H1 (cell line): Measurements from ENCODE around the gene NRXN2. TPM values are rescaled to one million over a fixed set of nuclear protein-coding genes. Genes with fewer than 3 reads are reported as not detected.

Experiments
- CTCF ChIA-PET: fragments of 300-600 bp; sonication (Branson Sonifier 250); formaldehyde crosslinking; loops from one replicate; lab custom pipeline; 2021; ENCODE audit not compliant: partially characterized antibody; lab: Charles Lee
- POLR2A ChIA-PET: fragments of 300-600 bp; sonication (Branson Sonifier 250); formaldehyde crosslinking; loops from one replicate; lab custom pipeline; 2021; ENCODE audit warnings: inconsistent platforms; ENCODE audit not compliant: partially characterized antibody; lab: Charles Lee
- DNase-seq, 2 experiments: peaks; one replicate each; pipeline versions ENCODE4 v3.0.0 to v3.0.0-alpha.2; 2010 to 2022; ENCODE audit warnings: low spot score in 2 of 2, low read depth in 1 of 2, mixed read lengths in 1 of 2
- FAIRE-seq: peaks from 2 replicates; lab custom pipeline; 2011; peaks lifted over from hg19 to GRCh38; lab: Jason Lieb, UNC
- H2AFZ ChIP-seq: 2 replicates; pipeline ENCODE4 v1.8.1; 2012; ENCODE audit warnings: low read length, inconsistent platforms
- H2AK5ac ChIP-seq: 2 replicates; pipeline ENCODE4 v1.6.1; 2013; ENCODE audit warnings: low read depth, low read length
- H2BK120ac ChIP-seq: replicated peaks from 2 replicates; pipeline ENCODE3; 2013; ENCODE audit warnings: low read depth, low read length, inconsistent platforms
- H2BK12ac ChIP-seq: 2 replicates; pipeline ENCODE4 v1.6.1; 2013; ENCODE audit warnings: low read depth, low read length
- H2BK15ac ChIP-seq: 2 replicates; pipeline ENCODE4 v1.6.1; 2013; ENCODE audit warnings: low read length
- H2BK20ac ChIP-seq: 2 replicates; pipeline ENCODE4 v1.6.1; 2013; ENCODE audit warnings: low read length
- H2BK5ac ChIP-seq: 2 replicates; pipeline ENCODE4 v1.6.1; 2013; ENCODE audit warnings: low read depth, low read length
- H3K14ac ChIP-seq: 2 replicates; pipeline ENCODE4 v1.6.1; 2013; ENCODE audit warnings: inconsistent platforms; ENCODE audit not compliant: insufficient read length
- H3K18ac ChIP-seq: 2 replicates; pipeline ENCODE4 v1.6.1; 2013; ENCODE audit warnings: low read length; ENCODE audit errors: extremely low read depth
- H3K23ac ChIP-seq: 2 replicates; pipeline ENCODE4 v1.6.1; 2013; ENCODE audit warnings: inconsistent platforms; ENCODE audit not compliant: insufficient read length
- H3K23me2 ChIP-seq: 2 replicates; pipeline ENCODE4 v1.6.1; 2013; ENCODE audit warnings: low read depth, low read length
- H3K27ac ChIP-seq: 2 replicates; pipeline ENCODE4 v1.6.1; 2011; ENCODE audit warnings: low read depth, low read length, inconsistent platforms
- H3K27me3 ChIP-seq, 4 experiments: replicated peaks in 1 of 4; 1 replicate in 1 of 4; 2 replicates in 3 of 4; pipeline versions ENCODE4 v1.6.1 to v1.8.1; 2011 to 2013; ENCODE audit warnings: low read length in 3 of 4, mild to moderate bottlenecking in 3 of 4, inconsistent platforms in 2 of 4, mixed read lengths in 2 of 4, moderate library complexity in 1 of 4; ENCODE audit not compliant: control insufficient read depth in 3 of 4, insufficient read depth in 3 of 4; ENCODE audit errors: extremely low read depth in 1 of 4
- H3K36me3 ChIP-seq, 4 experiments: 2 replicates each; pipeline versions ENCODE4 v1.6.1 to v1.8.1; 2011 to 2013; ENCODE audit warnings: mild to moderate bottlenecking in 4 of 4, low read length in 3 of 4, moderate library complexity in 2 of 4, control low read depth in 1 of 4, inconsistent platforms in 1 of 4; ENCODE audit not compliant: insufficient read depth in 4 of 4, control insufficient read depth in 2 of 4
- H3K4ac ChIP-seq: replicated peaks from 2 replicates; pipeline ENCODE3; 2013; ENCODE audit warnings: low read length, low read depth, mixed read lengths, inconsistent platforms; ENCODE audit not compliant: insufficient read length
- H3K4me1 ChIP-seq, 4 experiments: replicated peaks in 1 of 4; 1 replicate in 1 of 4; 2 replicates in 3 of 4; pipeline versions ENCODE4 v1.6.1 to v1.8.1; 2011 to 2013; ENCODE audit warnings: low read length in 3 of 4, inconsistent platforms in 2 of 4, mixed read lengths in 1 of 4; ENCODE audit not compliant: insufficient read depth in 4 of 4, control insufficient read depth in 3 of 4
- H3K4me2 ChIP-seq, 2 experiments: 2 replicates each; pipeline versions ENCODE4 v1.6.1 to v1.8.1; 2011 to 2013; ENCODE audit warnings: low read depth in 2 of 2, low read length in 2 of 2, control low read depth in 1 of 2, inconsistent platforms in 1 of 2, mild to moderate bottlenecking in 1 of 2; ENCODE audit not compliant: insufficient read depth in 1 of 2
- H3K4me3 ChIP-seq, 4 experiments: fragments of 200-600, 300-600 bp in 1 of 4; sonication (generic), shearing (Covaris generic), sonication (Bioruptor Twin) in 1 of 4; 2 replicates each; pipeline versions ENCODE4 v1.5.1 to v1.8.1; 2011 to 2016; ENCODE audit warnings: low read length in 4 of 4, low read depth in 3 of 4, control low read depth in 2 of 4, inconsistent platforms in 2 of 4, mild to moderate bottlenecking in 2 of 4, mixed read lengths in 1 of 4, moderate library complexity in 1 of 4; ENCODE audit not compliant: insufficient read depth in 2 of 4; ENCODE audit errors: extremely low read depth in 1 of 4
- H3K56ac ChIP-seq: replicated peaks from 2 replicates; pipeline ENCODE3; 2013; ENCODE audit warnings: low read depth, mild to moderate bottlenecking, mixed read lengths, low read length, inconsistent platforms; ENCODE audit not compliant: insufficient read length
- H3K79me1 ChIP-seq: 2 replicates; pipeline ENCODE4 v1.6.1; 2013; ENCODE audit warnings: low read depth, low read length, control low read depth
- H3K79me2 ChIP-seq, 2 experiments: 2 replicates each; pipeline versions ENCODE4 v1.6.1 to v1.8.1; 2012 to 2013; ENCODE audit warnings: low read length in 2 of 2, mild to moderate bottlenecking in 2 of 2, inconsistent platforms in 1 of 2; ENCODE audit not compliant: insufficient read depth in 2 of 2, control insufficient read depth in 1 of 2
- H3K9ac ChIP-seq, 4 experiments: replicated peaks in 1 of 4; 1 replicate in 1 of 4; 2 replicates in 3 of 4; pipeline versions ENCODE4 v1.6.1 to v1.8.1; 2011 to 2013; ENCODE audit warnings: low read depth in 3 of 4, low read length in 3 of 4, control low read depth in 2 of 4, mild to moderate bottlenecking in 2 of 4, moderate library complexity in 2 of 4, inconsistent platforms in 1 of 4; ENCODE audit errors: extremely low read depth in 1 of 4
- H3K9me3 ChIP-seq, 2 experiments: 2 replicates each; pipeline versions ENCODE4 v1.6.1 to v1.8.1; 2012 to 2013; ENCODE audit warnings: mild to moderate bottlenecking in 2 of 2, moderate library complexity in 2 of 2, control low read depth in 1 of 2, inconsistent platforms in 1 of 2, low read depth in 1 of 2, low read length in 1 of 2, mixed read lengths in 1 of 2; ENCODE audit not compliant: insufficient read depth in 2 of 2
- H4K20me1 ChIP-seq, 2 experiments: replicated peaks in 1 of 2; 2 replicates each; pipeline versions ENCODE3 to v1.8.1; 2011 to 2013; ENCODE audit warnings: inconsistent platforms in 2 of 2, low read length in 2 of 2, mild to moderate bottlenecking in 1 of 2; ENCODE audit not compliant: insufficient read depth in 2 of 2, control insufficient read depth in 1 of 2
- H4K5ac ChIP-seq: 2 replicates; pipeline ENCODE4 v1.6.1; 2013; ENCODE audit warnings: low read length, low read depth, mixed read lengths, inconsistent platforms; ENCODE audit not compliant: insufficient read length
- H4K8ac ChIP-seq: 2 replicates; pipeline ENCODE4 v1.8.0; 2013; ENCODE audit warnings: mild to moderate bottlenecking, moderate library complexity, low read length, inconsistent platforms; ENCODE audit not compliant: insufficient read depth; ENCODE audit errors: extremely low read depth
- H4K91ac ChIP-seq: replicated peaks from 2 replicates; pipeline ENCODE3; 2013; ENCODE audit warnings: low read length, mixed read lengths, inconsistent platforms; ENCODE audit not compliant: insufficient read length
- HDAC2 ChIP-seq, 2 experiments: fragments of 300-600 bp in 1 of 2; sonication (generic) in 1 of 2; IDR thresholded peaks; 2 replicates each; pipeline ENCODE4 v1.6.1; 2011 to 2012; ENCODE audit warnings: low read depth in 2 of 2, low read length in 2 of 2, mild to moderate bottlenecking in 2 of 2, moderate library complexity in 2 of 2, borderline replicate concordance in 1 of 2, inconsistent platforms in 1 of 2
- PHF8 ChIP-seq: fragments of 200-600 bp; sonication (generic); conservative IDR thresholded peaks from 2 replicates; pipeline ENCODE4 v1.7.1; 2012; ENCODE audit warnings: low read depth, mild to moderate bottlenecking, inconsistent platforms, low read length, moderate library complexity
- POU5F1 ChIP-seq: IDR thresholded peaks from 2 replicates; pipeline ENCODE4 v1.6.1; 2011; ENCODE audit warnings: low read depth, mild to moderate bottlenecking, low read length, moderate library complexity
- RXRA ChIP-seq: IDR thresholded peaks from 2 replicates; pipeline ENCODE4 v1.6.1; 2011; ENCODE audit warnings: low read depth, mild to moderate bottlenecking, low read length, moderate library complexity; ENCODE audit not compliant: insufficient read depth
- SRF ChIP-seq: IDR thresholded peaks from 2 replicates; pipeline ENCODE4 v1.6.1; 2011; ENCODE audit warnings: mild to moderate bottlenecking, low read depth, low read length, moderate library complexity
- ZNF274 ChIP-seq: IDR thresholded peaks from 2 replicates; pipeline ENCODE4 v1.7.0; 2012; ENCODE audit warnings: low read length, borderline replicate concordance; ENCODE audit errors: extremely low read depth
- WGBS, 2 experiments: shearing (Covaris generic) in 1 of 2; methylation state at CpG; one replicate each; pipeline versions ENCODE4 v1.1.6 to v1.1.7; 2013 to 2015; ENCODE audit warnings: low lambda C conversion rate in 2 of 2, mixed read lengths in 2 of 2, inconsistent platforms in 1 of 2, low coverage in 1 of 2, missing lambda C conversion rate in 1 of 2; ENCODE audit not compliant: insufficient replicate concordance in 2 of 2, insufficient coverage in 1 of 2, insufficient read length in 1 of 2; ENCODE audit errors: extremely low coverage in 1 of 2, missing lambda C conversion rate in 1 of 2; 5-methylcytosine and 5-hydroxymethylcytosine counted together
- polyA plus RNA-seq, 7 experiments: library from polyadenylated mRNA; depleted of rRNA in 3 of 7; stranded (reverse) in 5 of 7; unstranded in 2 of 7; fragments of >200 nt in 5 of 7; fragments of 200-250 nt in 2 of 7; gene quantifications; 1 replicate in 5 of 7; 2 replicates in 1 of 7; 4 replicates in 1 of 7; pipeline versions ENCODE4 v1.2.1 to v1.2.3, GENCODE V29; 2011 to 2013; ENCODE audit warnings: missing spikeins in 2 of 7, mixed read lengths in 2 of 7
- total RNA-seq: library from RNA; stranded (reverse); fragmentation: NEBNext Ultra II Directional; extraction: Animal tissue kit (Norgen Biotek cat#: 25700); gene quantifications from 2 replicates; pipeline ENCODE4 v1.2.1, GENCODE V29; 2021
- TF ChIP-seq, protein P1 (sequence below): IDR thresholded peaks from 2 replicates; pipeline ENCODE4 v1.6.1; 2012; ENCODE audit warnings: low read length, inconsistent platforms

The NRXN2 gene
- total and polyA plus RNA-seq, 2 of the 8 experiments (the other 6 are each of a cell fraction or from before 2014, with no cell fraction given): 1.3 to 11.5 TPM

DNA sequence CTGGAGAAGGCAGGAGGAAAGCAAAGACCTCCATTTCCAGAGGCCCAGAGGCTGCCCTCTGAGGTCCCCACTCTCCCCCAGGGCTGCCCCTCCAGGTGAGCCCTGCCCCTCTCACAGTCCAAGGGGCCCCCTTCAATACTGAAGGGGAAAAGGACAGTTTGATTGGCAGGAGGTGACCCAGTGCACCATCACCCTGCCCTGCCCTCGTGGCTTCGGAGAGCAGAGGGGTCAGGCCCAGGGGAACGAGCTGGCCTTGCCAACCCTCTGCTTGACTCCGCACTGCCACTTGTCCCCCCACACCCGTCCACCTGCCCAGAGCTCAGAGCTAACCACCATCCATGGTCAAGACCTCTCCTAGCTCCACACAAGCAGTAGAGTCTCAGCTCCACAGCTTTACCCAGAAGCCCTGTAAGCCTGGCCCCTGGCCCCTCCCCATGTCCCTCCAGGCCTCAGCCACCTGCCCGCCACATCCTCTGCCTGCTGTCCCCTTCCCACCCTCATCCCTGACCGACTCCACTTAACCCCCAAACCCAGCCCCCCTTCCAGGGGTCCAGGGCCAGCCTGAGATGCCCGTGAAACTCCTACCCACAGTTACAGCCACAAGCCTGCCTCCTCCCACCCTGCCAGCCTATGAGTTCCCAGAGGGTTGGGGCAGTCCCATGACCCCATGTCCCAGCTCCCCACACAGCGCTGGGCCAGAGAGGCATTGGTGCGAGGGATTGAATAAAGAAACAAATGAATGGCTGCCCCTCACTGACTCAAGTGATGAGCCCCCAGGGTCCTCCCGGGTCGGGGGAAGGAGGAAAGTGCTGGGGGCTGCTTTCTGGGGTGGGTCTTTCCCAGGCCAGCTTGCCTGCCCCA, 121.2 kb downstream of the NRXN2 start:
- Histone ChIP-seq H3K23me2 (no peaks in the 10 kb centered on the region), H3K4me1 (no peaks in the 10 kb centered on the region; a peak in 1 of 7 replicates), H3K27ac (no peak overlapping the region), H4K5ac (no peak overlapping the region), H4K91ac (no peak overlapping the region), H2BK15ac (no peak overlapping the region), H3K56ac (no peak overlapping the region), H4K8ac (peak overlapping the region; percentile 18), H3K4me2 (no peak overlapping the region), H3K9ac (no peak overlapping the region), H3K79me2 (no peaks in the 10 kb centered on the region), H3K9me3 (no peaks in the 10 kb centered on the region), H3K14ac (no peak overlapping the region), H3K4me3 (no peak overlapping the region), H2BK5ac (no peak overlapping the region), H3K23ac (no peak overlapping the region), H2BK20ac (no peak overlapping the region)
- DNase-seq (no peak), FAIRE-seq (no peak)
- ChIA-PET POLR2A (no interaction called here), CTCF (interaction anchor here (0.9 to 2.1 kb wide), 5 partner anchors 30 to 153 kb away, joined by 3 to 14 read pairs (median 3); no protein-coding TSS in a partner anchor)
- WGBS, 2 experiments: 80% methylated on average over 11 of the region's 12 CpGs; no CpG with 5 or more reads in 1 of the 2 experiments
- TF ChIP-seq RXRA (no peak), HDAC2 (IDR thresholded peaks at IDR 0.05; ENCODE audit: borderline replicate concordance in 1 of 2, low read depth in 2 of 2, low read length in 2 of 2) (no peak), ZNF274 (no peak), PHF8 (no peak), POU5F1 (no peak), SRF (no peak)
- TF ChIP-seq, protein P1, sequence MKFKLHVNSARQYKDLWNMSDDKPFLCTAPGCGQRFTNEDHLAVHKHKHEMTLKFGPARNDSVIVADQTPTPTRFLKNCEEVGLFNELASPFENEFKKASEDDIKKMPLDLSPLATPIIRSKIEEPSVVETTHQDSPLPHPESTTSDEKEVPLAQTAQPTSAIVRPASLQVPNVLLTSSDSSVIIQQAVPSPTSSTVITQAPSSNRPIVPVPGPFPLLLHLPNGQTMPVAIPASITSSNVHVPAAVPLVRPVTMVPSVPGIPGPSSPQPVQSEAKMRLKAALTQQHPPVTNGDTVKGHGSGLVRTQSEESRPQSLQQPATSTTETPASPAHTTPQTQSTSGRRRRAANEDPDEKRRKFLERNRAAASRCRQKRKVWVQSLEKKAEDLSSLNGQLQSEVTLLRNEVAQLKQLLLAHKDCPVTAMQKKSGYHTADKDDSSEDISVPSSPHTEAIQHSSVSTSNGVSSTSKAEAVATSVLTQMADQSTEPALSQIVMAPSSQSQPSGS: no peak
- TF ChIP-seq, all 59 proteins: peak for 0
- Histone ChIP-seq H2AFZ (no peak overlapping the region), H2BK12ac (no peak overlapping the region), H4K20me1 (no peaks in the 10 kb centered on the region), H2AK5ac (no peak overlapping the region), H3K36me3 (no peaks in the 10 kb centered on the region), H3K4ac (no peak overlapping the region), H2BK120ac (no peak overlapping the region), H3K79me1 (no peaks in the 10 kb centered on the region), H3K27me3 (no peaks in the 10 kb centered on the region), H3K18ac (no peak overlapping the region)
